WERI-Rb-1 (cell line): ENCODE results near the gene PNMA1.

ENCODE experiments used
- DNase-seq: peaks from one replicate; pipeline ENCODE4 v3.0.0-alpha.2; 2020
- H3K27ac ChIP-seq: fragments of 250-450 bp; sonication (Bioruptor Pico); 2 replicates; pipeline ENCODE4 v1.5.1; 2020; ENCODE audit warnings: mild to moderate bottlenecking, moderate library complexity
- H3K27me3 ChIP-seq: fragments of 250-450 bp; sonication (Bioruptor Pico); 2 replicates; pipeline ENCODE4 v1.5.1; 2021; ENCODE audit warnings: mild to moderate bottlenecking, low read depth, moderate library complexity; ENCODE audit not compliant: insufficient read depth, severe bottlenecking
- H3K36me3 ChIP-seq: fragments of 250-450 bp; sonication (Bioruptor Pico); 2 replicates; pipeline ENCODE4 v1.5.1; 2020; ENCODE audit warnings: mild to moderate bottlenecking, moderate library complexity
- H3K4me3 ChIP-seq: 2 replicates; pipeline ENCODE4 v1.5.1; 2011; ENCODE audit warnings: low read depth, mild to moderate bottlenecking, control low read depth, low read length
- H3K9me3 ChIP-seq: fragments of 250-450 bp; sonication (Bioruptor Pico); 2 replicates; pipeline ENCODE4 v1.5.1; 2021; ENCODE audit warnings: mild to moderate bottlenecking, moderate library complexity; ENCODE audit not compliant: severe bottlenecking
- TF ChIP-seq, protein P1 (sequence below): IDR thresholded peaks from 2 replicates; pipeline ENCODE4 v1.5.1; 2011; ENCODE audit warnings: low read depth, mild to moderate bottlenecking, control low read depth, inconsistent platforms, low read length

Gene PNMA1

DNA sequence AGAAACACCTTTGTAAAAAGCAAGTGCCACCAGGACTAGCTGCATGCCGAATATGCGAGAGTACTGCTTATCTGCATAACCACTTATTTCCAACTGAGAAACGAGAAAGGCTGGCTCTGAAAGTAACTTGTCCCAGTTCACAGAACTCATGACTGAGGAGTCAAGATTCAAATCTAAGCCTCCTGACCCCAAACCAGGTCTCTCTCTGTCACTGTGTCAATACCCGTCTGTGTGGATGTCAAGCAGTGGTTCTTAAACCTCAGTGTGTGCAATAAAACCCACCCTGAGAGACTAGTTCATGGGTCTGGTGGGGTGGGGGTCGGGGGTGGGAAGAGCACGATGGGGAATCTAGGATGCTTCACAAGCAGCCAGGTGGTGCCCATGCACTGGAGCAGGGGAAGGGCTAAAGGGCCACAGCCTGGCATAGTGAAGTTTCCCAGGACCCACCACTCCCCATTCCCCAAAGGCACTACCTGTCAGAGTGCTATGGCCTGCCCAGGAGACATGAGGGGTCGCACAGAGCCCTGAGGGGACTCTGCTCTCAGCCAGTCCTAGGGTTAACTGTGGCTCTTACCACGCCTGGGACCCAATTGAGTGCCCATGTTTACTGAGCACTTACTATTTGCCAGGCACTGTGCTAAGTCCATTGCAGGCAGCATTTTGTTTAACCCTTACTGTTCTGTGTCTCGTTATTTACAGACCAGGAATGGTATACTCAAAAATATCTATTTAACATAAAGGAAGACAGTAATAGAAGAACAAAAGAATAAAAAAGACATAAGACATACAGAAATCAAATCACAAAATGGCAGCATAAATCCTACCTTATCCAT lies 33.4 kb upstream of the PNMA1 start:
- Histone ChIP-seq H3K27ac (peak overlapping the region; percentile 75), H3K9me3 (no peaks in the 10 kb centered on the region), H3K27me3 (no peaks in the 10 kb centered on the region), H3K36me3 (no peaks in the 10 kb centered on the region; the same call in 1 of the 2 replicates), H3K4me3 (no peak overlapping the region)
- TF ChIP-seq, protein P1, sequence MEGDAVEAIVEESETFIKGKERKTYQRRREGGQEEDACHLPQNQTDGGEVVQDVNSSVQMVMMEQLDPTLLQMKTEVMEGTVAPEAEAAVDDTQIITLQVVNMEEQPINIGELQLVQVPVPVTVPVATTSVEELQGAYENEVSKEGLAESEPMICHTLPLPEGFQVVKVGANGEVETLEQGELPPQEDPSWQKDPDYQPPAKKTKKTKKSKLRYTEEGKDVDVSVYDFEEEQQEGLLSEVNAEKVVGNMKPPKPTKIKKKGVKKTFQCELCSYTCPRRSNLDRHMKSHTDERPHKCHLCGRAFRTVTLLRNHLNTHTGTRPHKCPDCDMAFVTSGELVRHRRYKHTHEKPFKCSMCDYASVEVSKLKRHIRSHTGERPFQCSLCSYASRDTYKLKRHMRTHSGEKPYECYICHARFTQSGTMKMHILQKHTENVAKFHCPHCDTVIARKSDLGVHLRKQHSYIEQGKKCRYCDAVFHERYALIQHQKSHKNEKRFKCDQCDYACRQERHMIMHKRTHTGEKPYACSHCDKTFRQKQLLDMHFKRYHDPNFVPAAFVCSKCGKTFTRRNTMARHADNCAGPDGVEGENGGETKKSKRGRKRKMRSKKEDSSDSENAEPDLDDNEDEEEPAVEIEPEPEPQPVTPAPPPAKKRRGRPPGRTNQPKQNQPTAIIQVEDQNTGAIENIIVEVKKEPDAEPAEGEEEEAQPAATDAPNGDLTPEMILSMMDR, result no peak
- no peak for DNase-seq

DNA sequence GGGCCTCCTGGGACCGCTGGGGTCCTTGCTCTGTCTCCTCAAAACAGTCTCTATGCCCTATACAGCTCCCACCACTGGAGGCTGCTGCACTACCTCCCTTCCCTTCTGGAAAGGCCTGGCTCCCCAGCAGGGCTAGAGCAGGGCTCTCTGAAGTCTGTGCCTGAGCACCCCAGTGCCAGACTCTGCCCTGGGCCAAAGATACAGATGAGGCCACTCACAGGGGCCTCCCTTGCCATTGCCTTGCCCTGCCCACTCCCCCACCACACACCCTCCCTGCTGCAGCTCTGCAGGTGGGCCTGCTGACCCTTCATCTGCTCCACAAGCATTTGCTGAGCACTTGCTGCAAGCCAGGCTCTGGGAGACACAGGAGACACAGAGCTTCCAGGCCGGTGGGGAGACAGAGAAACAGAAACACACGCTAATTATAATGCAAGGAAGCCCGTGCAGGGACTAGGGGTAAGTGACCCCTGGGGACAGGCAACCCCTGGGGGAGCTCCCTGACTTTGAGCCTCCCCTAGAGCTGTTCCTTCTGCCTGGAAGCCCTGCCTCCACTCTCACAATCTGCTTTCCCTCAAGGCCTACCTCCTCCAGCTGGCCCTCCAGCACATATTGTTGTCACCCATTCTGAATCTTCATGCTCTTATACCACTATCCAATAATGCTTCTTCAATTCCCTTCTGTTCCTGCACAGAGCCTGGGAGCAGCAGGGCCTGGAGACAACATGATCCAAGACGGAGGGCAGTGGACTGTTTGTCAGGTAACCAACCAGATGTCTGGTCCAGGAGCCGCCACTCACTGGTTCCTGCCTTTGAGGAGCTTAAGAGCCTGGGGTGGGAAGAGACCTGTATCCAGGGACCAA lies 32.6 kb upstream of the PNMA1 start:
- TF ChIP-seq, protein P1, result peak; percentile 56
- DNase-seq, result peak; percentile 72
- Histone ChIP-seq H3K36me3 (no peaks in the 10 kb centered on the region), H3K27me3 (no peaks in the 10 kb centered on the region), H3K9me3 (no peaks in the 10 kb centered on the region), H3K27ac (peak overlapping the region; percentile 75), H3K4me3 (peak overlapping the region; percentile 5; the same call in 1 of the 2 replicates)

DNA sequence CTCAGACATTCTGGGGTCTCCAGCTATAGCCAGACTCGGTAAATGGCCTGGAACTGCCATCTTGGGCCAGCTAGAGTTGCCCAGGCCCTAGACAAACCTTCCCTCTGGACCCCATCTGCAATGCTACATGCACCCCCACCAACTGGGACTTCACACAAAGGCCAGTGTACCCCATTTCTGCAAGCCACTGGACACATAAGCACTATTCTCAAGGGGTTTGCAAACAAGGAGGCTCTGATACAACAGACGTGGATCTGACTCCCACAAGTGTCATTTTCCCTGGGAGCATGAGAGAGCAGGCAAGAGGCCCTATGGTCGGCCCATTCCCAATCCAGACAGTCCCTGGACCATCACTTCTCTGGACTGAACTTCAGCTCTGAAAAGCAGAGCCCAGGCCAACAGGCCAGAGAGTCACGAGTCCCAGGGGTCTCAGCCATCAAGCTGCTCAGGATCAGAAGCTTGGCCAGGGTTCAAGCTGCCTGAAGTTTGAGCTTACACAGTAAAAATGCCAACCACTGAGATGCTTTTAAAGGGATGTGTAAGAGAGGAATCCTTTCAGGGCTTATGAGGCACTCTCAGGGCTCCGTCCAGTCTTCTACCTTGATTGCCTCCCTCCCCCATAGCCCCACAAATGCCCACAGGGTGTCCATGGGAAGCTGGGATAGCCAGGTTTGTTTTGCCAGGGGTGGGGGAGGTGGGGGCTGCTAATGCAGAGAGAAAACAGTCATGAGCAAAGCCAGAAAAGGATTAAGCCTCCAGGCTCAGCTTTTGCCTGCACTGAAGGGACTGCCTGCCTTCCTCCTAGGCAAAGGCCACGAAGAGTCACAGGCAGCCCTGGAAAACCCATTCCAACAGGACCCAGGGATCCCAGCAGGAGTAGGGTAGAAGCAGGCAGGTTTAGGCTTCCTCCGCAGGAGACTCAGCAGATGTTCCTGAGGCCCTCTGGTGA lies 31.7 kb upstream of the PNMA1 start:
- Histone ChIP-seq H3K27ac (peak overlapping the region; percentile 75), H3K9me3 (no peaks in the 10 kb centered on the region), H3K27me3 (no peaks in the 10 kb centered on the region), H3K4me3 (no peak overlapping the region), H3K36me3 (no peaks in the 10 kb centered on the region)
- DNase-seq, result peak; percentile 54
- TF ChIP-seq, protein P1, result no peak

DNA sequence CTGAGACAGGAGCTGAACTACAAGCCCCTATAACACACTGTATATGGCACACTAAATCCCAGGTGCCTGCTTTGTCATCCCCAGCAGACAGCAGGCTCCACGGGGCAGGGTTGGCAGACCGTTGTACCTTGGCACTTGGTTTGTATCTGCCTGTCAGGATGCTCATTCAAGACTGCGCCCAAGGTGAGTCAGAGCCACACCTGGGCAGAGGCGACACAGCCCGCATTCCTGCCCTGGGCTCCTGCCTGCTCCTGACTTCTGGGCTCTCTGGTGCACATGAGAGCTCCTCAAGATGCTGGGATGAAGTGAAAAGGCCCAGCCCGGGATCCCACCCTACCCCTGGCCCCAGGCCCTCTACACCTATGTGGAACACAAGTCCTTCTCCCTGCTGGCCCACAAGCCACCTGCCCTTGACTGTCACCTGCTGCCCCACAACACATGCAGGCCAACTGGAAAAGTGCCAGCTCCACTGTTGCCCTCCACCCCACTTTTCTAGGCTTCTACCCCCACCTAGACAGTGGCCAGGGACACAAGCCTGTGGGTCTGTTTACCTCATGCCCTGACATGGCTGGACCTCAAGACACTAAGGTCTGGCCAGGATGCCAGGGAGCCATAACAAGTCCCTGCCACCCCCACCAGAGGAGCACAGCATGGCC lies 30.8 kb upstream of the PNMA1 start:
- H3K27ac ChIP-seq, result peak overlapping the region; percentile 75
- no peaks in the 10 kb centered on the region for H3K27me3 ChIP-seq
- no peaks in the 10 kb centered on the region for H3K36me3 ChIP-seq
- TF ChIP-seq, protein P1, result no peak
- no peak overlapping the region for H3K4me3 ChIP-seq
- no peak for DNase-seq
- no peaks in the 10 kb centered on the region for H3K9me3 ChIP-seq
